K562 (cell line): ENCODE results near the gene CPSF4.

Source experiments
- ZNF778 ChIP-seq: fragments of 450-650 bp; formaldehyde crosslinking; IDR thresholded peaks from 2 replicates; pipeline ENCODE4 v1.4.0; 2020; ENCODE audit warnings: mild to moderate bottlenecking, moderate library complexity
- TF ChIP-seq, protein P1 (sequence below): fragments of 250-450 bp; sonication (Bioruptor Pico); IDR thresholded peaks from 2 replicates; pipeline ENCODE4 v1.8.0; 2021; ENCODE audit warnings: mild to moderate bottlenecking, moderate library complexity

DNA sequence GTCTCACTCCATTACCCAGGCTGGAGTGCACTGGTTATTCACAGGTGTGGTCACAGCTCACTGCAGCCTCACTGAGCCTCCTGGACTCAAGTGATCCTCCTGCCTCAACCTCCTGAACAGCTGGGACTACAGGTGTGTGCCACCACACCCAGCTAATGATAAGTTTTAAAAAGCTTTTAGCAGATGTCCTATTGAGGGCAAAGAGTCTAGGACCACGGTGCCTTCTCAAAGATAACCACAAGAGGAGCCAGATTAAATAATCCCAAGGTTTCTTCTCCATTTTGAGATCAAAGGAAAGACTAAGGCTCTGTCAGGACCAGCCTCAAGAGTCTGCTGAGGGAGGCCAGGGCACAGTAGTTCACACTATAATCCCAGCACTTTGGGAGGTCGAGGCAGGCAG is 22.5 kb downstream of the CPSF4 start:
- TF ChIP-seq, protein P1, sequence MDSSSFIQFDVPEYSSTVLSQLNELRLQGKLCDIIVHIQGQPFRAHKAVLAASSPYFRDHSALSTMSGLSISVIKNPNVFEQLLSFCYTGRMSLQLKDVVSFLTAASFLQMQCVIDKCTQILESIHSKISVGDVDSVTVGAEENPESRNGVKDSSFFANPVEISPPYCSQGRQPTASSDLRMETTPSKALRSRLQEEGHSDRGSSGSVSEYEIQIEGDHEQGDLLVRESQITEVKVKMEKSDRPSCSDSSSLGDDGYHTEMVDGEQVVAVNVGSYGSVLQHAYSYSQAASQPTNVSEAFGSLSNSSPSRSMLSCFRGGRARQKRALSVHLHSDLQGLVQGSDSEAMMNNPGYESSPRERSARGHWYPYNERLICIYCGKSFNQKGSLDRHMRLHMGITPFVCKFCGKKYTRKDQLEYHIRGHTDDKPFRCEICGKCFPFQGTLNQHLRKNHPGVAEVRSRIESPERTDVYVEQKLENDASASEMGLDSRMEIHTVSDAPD (CRISPR knock-in tag): no peak
- TF ChIP-seq ZNF778: no peak
